Ramos (cell line): ENCODE results near the gene SIPA1L3.

Source experiments
- in situ Hi-C: fragments of 300-500 bp; cut with MboI; formaldehyde crosslinking; loops from one replicate; pipeline ENCODE4 v1.14.3; 2022; ENCODE audit warnings: low sequenced_read_pairs; ENCODE audit not compliant: unreplicated experiment

SIPA1L3 gene

GRCh38 chr19:38084196-38084595 lies 177.2 kb downstream of the SIPA1L3 start:
- in situ Hi-C loops = no loop called here

DNA sequence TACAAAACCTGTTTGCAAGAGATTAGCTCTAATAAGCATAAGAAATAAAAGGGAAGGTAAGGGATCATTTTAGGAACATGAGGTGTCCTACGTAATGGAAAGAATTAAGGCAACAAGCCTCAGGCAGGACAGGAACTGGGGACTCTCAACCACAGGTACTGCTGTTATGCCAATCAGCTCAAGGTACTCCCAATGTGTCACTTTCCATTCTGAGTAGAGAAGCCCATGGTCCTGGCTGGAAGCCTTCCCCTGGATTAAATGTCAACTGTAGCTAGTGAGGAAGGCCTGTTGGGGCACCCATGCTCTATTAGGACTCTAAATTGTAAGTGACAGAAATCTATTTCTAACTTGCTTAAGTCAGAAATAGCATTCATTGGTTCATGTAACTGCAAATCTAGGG lies 182.4 kb downstream of the SIPA1L3 start:
- in situ Hi-C loops = no loop called here

- in situ Hi-C loops = no loop called here
Measured at GRCh38 chr19:38093154-38093553, 186.1 kb downstream of the SIPA1L3 start.

DNA sequence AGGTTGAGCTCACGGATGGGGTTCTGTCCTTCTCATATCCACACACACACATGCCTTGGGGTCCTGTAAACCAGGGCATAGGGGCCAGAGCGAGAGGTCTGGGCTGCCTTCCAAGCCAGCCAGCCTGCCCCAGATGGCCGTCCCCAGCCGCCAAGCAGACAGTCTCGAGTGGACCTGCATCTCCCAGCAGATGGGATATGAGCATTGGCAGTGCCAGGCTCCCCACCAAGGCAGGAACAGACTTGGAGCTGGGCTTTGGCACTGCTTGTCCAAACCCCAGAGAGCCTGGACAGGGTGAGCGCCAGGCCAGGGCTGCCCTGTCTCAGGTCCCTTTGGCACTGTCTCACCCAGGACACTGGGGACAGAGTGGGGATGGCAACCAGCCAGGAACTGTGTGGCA lies 186.6 kb downstream of the SIPA1L3 start:
- in situ Hi-C loops = no loop called here

GRCh38 chr19:38095411-38096308 lies 188.7 kb downstream of the SIPA1L3 start:
- in situ Hi-C loops = no loop called here

DNA sequence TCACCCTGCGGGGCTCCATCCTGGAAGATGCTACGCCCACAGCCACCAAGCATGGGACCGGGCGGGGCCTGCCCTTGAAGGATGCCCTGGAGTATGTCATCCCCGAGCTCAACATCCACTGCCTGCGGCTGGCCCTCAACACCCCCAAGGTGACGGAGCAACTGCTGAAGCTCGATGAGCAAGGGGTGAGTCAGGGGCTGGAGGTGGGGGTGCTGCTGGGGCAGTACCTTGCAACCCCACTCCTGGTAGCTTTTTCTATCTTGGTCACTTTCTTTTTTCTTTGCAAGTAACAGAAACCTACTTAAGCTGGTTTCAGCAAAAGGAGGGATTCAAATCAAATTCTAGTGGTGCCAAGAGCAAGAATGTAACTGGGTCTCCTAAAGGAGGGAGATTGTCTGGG lies 193.0 kb downstream of the SIPA1L3 start:
- in situ Hi-C loops = no loop called here

- in situ Hi-C loops = no loop called here
Measured at GRCh38 chr19:38100589-38100988, 193.6 kb downstream of the SIPA1L3 start.

GRCh38 chr19:38101723-38102122 lies 194.7 kb downstream of the SIPA1L3 start:
- in situ Hi-C loops = no loop called here

DNA sequence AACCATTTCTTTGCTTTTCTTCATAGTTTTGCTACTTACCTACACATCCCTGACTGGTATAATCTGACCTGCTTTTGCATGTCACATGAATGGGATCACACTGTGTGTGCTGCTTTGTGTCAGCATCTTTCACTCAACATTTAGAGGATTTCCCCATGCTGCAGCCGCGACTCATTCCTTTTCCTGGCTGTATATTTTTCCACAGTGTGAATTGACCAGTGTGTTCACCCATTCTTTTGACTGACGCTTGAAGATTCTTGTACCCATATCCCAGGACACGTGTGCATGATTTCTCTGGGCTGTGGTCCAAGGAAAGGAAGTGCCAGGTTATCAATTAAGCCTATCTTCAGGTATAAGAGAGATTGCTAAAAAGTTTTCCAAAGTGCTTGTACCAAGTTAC lies 198.6 kb downstream of the SIPA1L3 start:
- in situ Hi-C loops = no loop called here

DNA sequence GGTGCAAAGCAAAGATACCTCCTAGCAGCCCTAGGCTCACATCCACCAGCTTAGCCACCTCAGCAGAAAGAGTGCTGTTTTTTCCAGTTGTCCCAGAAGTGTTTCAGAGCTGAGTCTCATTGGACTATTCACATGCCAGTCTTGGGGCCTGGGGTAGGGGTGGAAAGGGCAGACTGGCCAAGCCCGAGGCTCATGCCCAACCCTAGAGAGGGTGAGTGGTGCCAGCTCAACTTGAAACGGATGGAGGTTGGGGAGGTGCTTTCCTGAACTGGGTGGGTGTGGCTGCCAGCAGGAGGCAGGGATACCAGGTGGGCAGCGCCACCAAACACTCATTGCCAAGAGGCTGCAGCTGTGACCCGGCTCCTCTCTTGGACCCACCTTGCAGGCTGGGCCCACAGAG lies 200.1 kb downstream of the SIPA1L3 start:
- in situ Hi-C loops = no loop called here

DNA sequence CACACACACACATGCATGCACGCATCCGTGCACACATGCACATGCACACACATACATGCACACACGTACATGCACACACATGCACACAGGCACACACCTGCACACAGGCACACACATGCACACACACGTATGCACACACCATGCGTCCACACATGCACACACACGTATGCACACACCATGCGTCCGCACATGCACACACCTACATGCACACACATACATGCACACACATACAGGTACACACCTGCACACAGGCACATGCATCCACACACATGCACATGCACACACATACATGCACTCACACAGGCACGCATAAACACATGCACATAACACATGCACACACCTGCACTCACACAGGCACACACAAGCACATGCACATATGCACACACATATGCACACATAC lies 204.9 kb downstream of the SIPA1L3 start:
- in situ Hi-C loops = no loop called here

GRCh38 chr19:38114651-38115050 lies 207.6 kb downstream of the SIPA1L3 start:
- in situ Hi-C loops = no loop called here

GRCh38 chr19:38115271-38115802 lies 208.3 kb downstream of the SIPA1L3 start:
- in situ Hi-C loops = no loop called here

GRCh38 chr19:38118176-38118575 lies 211.2 kb downstream of the SIPA1L3 start:
- in situ Hi-C loops = no loop called here

GRCh38 chr19:38120471-38121025 lies 213.5 kb downstream of the SIPA1L3 start:
- in situ Hi-C loops = no loop called here

DNA sequence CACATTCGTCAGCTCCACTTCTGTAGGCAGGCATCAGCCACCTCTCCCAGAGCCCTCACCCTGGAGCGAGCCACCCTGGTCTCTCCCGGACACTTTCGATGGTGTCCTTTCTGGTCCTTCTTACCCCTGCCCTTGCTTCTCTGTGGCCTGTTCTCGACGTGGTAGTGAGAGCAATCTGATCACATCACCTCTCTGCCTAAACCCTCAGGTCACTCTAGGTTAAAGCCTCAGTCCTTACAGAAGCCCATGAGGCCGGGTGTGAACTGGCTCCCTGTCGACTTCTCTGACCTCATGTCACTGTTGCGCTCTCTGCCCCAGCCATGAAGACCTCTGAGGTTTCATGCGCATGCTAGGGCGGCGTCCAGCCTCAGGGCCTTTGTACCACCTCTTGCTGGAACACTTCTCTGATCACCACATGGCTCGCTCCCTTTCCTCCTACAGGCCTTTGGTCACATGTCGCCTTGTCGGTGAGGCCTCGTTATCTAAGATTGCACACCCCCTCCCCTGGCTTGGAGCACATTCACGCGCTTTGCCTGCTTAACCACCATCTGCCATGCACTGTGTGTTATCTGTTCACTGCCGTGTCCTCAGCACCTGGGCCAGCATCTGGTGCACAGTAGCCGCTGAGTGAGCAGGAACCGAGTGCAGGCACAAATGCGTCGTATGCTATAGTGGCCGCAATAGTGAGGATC lies 215.5 kb downstream of the SIPA1L3 start:
- in situ Hi-C loops = no loop called here

- in situ Hi-C loops = no loop called here
Measured at GRCh38 chr19:38125238-38125637, 218.2 kb downstream of the SIPA1L3 start.

GRCh38 chr19:38130399-38130798 lies 223.4 kb downstream of the SIPA1L3 start:
- in situ Hi-C loops = no loop called here

DNA sequence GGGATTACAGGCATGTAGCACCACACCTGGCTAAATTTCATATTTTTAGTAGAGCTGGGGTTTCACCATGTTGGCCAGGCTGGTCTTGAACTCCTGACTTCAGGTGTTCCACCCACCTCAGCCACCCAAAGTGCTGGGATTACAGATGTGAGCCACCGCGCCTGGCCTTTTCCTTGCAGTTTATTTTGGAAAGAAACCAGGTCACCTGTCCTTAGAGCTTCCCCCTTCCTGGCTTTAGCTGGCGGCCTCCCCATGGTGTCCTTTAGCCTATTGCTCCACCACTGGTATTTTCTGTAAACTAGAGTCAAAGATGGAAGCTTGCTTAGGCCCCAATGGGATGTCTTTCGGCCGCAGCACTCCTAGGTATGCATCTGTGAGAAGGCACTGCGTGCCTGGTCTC lies 225.8 kb downstream of the SIPA1L3 start:
- in situ Hi-C loops = no loop called here

GRCh38 chr19:38133319-38133718 lies 226.3 kb downstream of the SIPA1L3 start:
- in situ Hi-C loops = no loop called here

DNA sequence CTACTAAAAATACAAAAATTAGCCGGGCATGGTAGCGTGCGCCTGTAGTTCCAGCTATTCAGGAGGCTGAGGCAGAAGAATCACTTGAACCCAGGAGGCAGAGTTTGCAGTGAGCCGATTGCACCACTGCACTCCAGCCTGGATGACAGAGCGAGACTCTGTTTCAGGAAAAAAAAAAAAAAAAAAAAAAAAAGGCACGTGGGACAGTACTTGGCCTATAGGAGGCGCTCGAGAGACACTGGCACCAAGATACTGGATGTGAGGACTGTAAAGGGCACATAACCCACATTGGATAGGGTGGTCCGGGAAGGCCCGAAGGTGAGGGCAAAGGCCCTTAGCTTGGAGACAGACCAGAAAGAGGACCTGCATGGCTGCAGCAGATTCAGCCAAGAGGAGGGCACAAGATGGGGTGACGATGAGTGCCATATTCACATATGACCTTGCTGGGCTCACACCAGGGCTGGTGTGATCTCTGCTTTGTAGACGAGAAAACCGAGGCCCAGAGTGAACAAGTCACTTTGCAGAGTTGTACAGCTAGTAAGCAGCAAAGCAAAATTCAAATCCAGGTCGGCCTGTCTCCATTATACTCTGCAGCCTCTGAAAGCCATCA lies 227.6 kb downstream of the SIPA1L3 start:
- in situ Hi-C loops = no loop called here
